Endodermal cell (in vitro differentiated cells): ENCODE measurements around the gene PSMG3. TPM values are rescaled to one million over a fixed set of nuclear protein-coding genes. Genes with fewer than 3 reads are reported as not detected.

Experiments used
- DNase-seq: peaks from one replicate; pipeline ENCODE4 v3.0.0-alpha.2; 2017
- H3K27ac ChIP-seq: 2 replicates; pipeline ENCODE4 v1.5.1; 2013; ENCODE audit warnings: mild to moderate bottlenecking, low read depth, low read length, moderate library complexity
- H3K27me3 ChIP-seq: 2 replicates; pipeline ENCODE4 v1.6.1; 2013; ENCODE audit warnings: mild to moderate bottlenecking, low read length, moderate library complexity; ENCODE audit not compliant: insufficient read depth, control insufficient read depth, poor library complexity, severe bottlenecking
- H3K36me3 ChIP-seq: 2 replicates; pipeline ENCODE4 v1.7.0; 2013; ENCODE audit warnings: mild to moderate bottlenecking, low read length, moderate library complexity; ENCODE audit not compliant: control insufficient read depth, insufficient read depth
- H3K4me1 ChIP-seq: one replicate; pipeline ENCODE4 v1.7.0; 2013; ENCODE audit warnings: low read length; ENCODE audit not compliant: control insufficient read depth, insufficient read depth
- H3K4me3 ChIP-seq: 2 replicates; pipeline ENCODE4 v1.5.1; 2013; ENCODE audit warnings: mild to moderate bottlenecking, low read length, moderate library complexity
- H3K9ac ChIP-seq: 2 replicates; pipeline ENCODE4 v1.6.1; 2013; ENCODE audit warnings: mild to moderate bottlenecking, low read length, moderate library complexity; ENCODE audit not compliant: poor library complexity, severe bottlenecking; ENCODE audit errors: extremely low read depth
- H3K9me3 ChIP-seq: 2 replicates; pipeline ENCODE4 v1.6.1; 2013; ENCODE audit warnings: mild to moderate bottlenecking, low read length, moderate library complexity; ENCODE audit not compliant: control insufficient read depth
- H3K27ac Mint-ChIP-seq: 2 replicates; pipeline ENCODE4 v1.8.0; 2020; ENCODE audit warnings: mixed read lengths
- H3K27me3 Mint-ChIP-seq: 2 replicates; pipeline ENCODE4 v1.8.0; 2021; ENCODE audit warnings: mild to moderate bottlenecking, mixed read lengths; ENCODE audit not compliant: insufficient read depth
- H3K36me3 Mint-ChIP-seq: 2 replicates; pipeline ENCODE4 v1.8.0; 2020; ENCODE audit warnings: low read depth, mixed read lengths
- H3K4me1 Mint-ChIP-seq: 2 replicates; pipeline ENCODE4 v1.8.0; 2020; ENCODE audit warnings: mixed read lengths
- H3K4me3 Mint-ChIP-seq: 2 replicates; pipeline ENCODE4 v1.8.0; 2020; ENCODE audit warnings: mild to moderate bottlenecking, moderate library complexity, mixed read lengths
- H3K9me3 Mint-ChIP-seq: 2 replicates; pipeline ENCODE4 v1.8.0; 2020; ENCODE audit warnings: mild to moderate bottlenecking, mixed read lengths
- CTCF ChIP-seq: fragments of 200-600 bp; sonication (generic); conservative IDR thresholded peaks from 2 replicates; pipeline ENCODE4 v1.5.0; 2021; ENCODE audit warnings: antibody characterized with exemption, mild to moderate bottlenecking
- WGBS, 2 experiments: methylation state at CpG; one replicate each; pipeline versions ENCODE4 v1.1.5 to v1.1.7; 2013; ENCODE audit warnings: missing lambda C conversion rate in 2 of 2, mixed read lengths in 1 of 2; ENCODE audit not compliant: insufficient coverage in 1 of 2, insufficient read length in 1 of 2; 5-methylcytosine and 5-hydroxymethylcytosine counted together
- total RNA-seq, 2 donors: library from RNA; stranded (reverse); fragmentation: NEBNext Ultra II Directional in 1 of 2; extraction: Animal tissue kit (Norgen Biotek cat#: 25700) in 1 of 2; gene quantifications; 2 replicates in 1 of 2; 3 replicates in 1 of 2; pipeline ENCODE4 v1.2.1, GENCODE V29; 2021

The PSMG3 gene
- total RNA-seq, 2 donors from 2014 or later = 30.1 to 44.3 TPM

DNA sequence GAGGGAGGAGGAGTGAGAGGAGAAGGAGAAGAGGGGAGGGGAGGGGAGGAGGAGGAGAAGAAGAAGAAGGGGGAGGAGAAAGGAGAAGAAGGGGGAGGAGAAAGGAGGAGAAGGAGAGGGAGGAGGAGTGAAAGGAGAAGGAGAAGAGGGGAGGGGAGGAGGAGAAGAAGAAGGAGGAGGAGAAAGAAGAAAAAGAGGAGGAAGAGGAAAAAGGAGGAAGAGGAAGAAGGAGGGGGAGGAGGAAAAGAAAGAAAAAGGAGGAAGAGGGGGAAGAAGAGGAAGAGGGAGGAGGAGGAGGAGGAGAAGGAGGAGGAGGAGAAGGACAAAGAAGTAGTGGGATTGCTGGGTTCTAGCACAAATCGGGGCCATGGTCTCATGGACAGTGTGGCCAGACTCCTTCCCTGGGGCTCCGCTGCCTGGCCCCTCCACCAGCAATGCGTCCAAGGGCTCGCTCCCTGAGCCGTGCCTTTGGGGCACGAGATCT lies 43.5 kb downstream of the PSMG3 start:
- H3K27ac ChIP-seq = no peak overlapping the region
- Mint-ChIP-seq H3K4me1 (no peaks in the 10 kb centered on the region), H3K27ac (no peak overlapping the region)

DNA sequence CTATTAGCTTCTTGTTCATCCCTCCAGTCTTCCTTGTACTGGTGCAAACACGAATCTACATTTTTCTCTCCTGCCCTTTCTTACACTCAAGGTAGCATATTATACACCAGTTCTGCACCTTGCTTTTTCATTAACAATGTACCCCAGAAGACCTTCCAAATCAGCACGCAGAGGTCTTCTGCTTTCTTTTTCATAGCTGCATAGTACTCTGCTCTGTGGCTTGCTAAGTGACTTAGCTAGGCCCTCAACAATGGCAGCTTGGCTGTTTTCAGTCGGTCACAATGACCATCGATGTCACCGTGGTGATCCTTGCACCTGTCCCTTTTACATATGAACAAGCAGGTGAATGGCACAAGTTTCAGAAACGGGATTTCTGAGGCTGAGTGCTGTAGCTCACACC lies 44.4 kb downstream of the PSMG3 start:
- no peak overlapping the region for H3K4me3 Mint-ChIP-seq
- no peaks in the 10 kb centered on the region for H3K4me1 Mint-ChIP-seq
- H3K36me3 Mint-ChIP-seq = no peaks in the 10 kb centered on the region
- H3K9me3 Mint-ChIP-seq = no peaks in the 10 kb centered on the region
- Histone ChIP-seq H3K4me3 (no peak overlapping the region), H3K27ac (no peak overlapping the region), H3K27me3 (peaks cover 7% of the 10 kb centered on the region), H3K36me3 (no peaks in the 10 kb centered on the region), H3K9me3 (no peaks in the 10 kb centered on the region), H3K9ac (no peak overlapping the region), H3K4me1 (no peaks in the 10 kb centered on the region)
- TF ChIP-seq CTCF = no peak
- DNase-seq = no peak
- peaks cover 11% of the 10 kb centered on the region for H3K27me3 Mint-ChIP-seq
- H3K27ac Mint-ChIP-seq = no peak overlapping the region
- 85 to 91% methylated on average over 6 of the region's 6 CpGs for WGBS, 2 experiments

More for the DNA sequence above, 43.5 kb downstream of the PSMG3 start:
- Histone ChIP-seq H3K27me3 (peaks cover 7% of the 10 kb centered on the region), H3K4me3 (no peak overlapping the region), H3K9me3 (no peaks in the 10 kb centered on the region), H3K36me3 (no peaks in the 10 kb centered on the region), H3K9ac (no peak overlapping the region), H3K4me1 (no peaks in the 10 kb centered on the region)
- WGBS, 2 experiments = 72 to 87% methylated on average over 5 to 6 of the region's 6 CpGs
- Mint-ChIP-seq H3K9me3 (no peaks in the 10 kb centered on the region), H3K36me3 (no peaks in the 10 kb centered on the region), H3K27me3 (peaks cover 11% of the 10 kb centered on the region), H3K4me3 (no peak overlapping the region)
- no peak for TF ChIP-seq CTCF
- no peak for DNase-seq

DNA sequence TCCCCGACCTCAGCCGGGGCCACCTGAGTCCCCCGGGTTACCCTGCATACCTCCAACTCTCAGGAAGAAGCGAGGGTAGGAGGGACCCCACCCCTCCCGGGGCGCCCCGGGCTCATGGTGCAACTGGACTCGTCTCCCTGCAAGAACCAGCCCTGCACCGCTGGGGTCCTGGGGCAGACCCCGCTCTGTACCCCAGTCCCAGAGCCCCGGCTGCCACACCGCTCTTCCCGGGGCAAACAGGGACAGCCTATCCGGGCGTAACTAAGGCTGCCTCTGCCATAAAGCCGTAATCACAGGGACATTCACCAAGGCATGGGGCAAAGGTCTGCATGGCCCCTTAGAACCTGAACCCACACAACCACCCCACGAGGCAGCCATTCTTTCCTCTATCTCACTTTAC lies 46.0 kb downstream of the PSMG3 start:
- no peak overlapping the region for H3K27ac ChIP-seq
- no peaks in the 10 kb centered on the region for H3K4me1 ChIP-seq
- H3K9ac ChIP-seq = no peak overlapping the region
- no peaks in the 10 kb centered on the region for H3K36me3 ChIP-seq
- peaks cover 6% of the 10 kb centered on the region for H3K9me3 ChIP-seq
- WGBS, 2 experiments = 88 to 90% methylated on average over 2 to 16 of the region's 17 CpGs
- H3K4me3 Mint-ChIP-seq = no peak overlapping the region
- DNase-seq = no peak
- H3K27me3 ChIP-seq = peaks cover 7% of the 10 kb centered on the region
- peaks cover 11% of the 10 kb centered on the region for H3K27me3 Mint-ChIP-seq
- no peak overlapping the region for H3K27ac Mint-ChIP-seq
- H3K9me3 Mint-ChIP-seq = peaks cover 3% of the 10 kb centered on the region
- H3K4me3 ChIP-seq = no peak overlapping the region
- H3K36me3 Mint-ChIP-seq = no peaks in the 10 kb centered on the region
- TF ChIP-seq CTCF = no peak
- H3K4me1 Mint-ChIP-seq = no peaks in the 10 kb centered on the region
